ENCODE data around the gene GPATCH8. TPM values are rescaled to one million over a fixed set of nuclear protein-coding genes. Genes with fewer than 3 reads are reported as not detected.
A peak's percentile ranks its signal among the peaks of the same experiment; 100 is the strongest.

GPATCH8 gene
- polyA plus RNA-seq, 1 donor (not counting 4 experiments of a cell fraction or from before 2014, with no cell fraction given): 15.1 TPM

DNA sequence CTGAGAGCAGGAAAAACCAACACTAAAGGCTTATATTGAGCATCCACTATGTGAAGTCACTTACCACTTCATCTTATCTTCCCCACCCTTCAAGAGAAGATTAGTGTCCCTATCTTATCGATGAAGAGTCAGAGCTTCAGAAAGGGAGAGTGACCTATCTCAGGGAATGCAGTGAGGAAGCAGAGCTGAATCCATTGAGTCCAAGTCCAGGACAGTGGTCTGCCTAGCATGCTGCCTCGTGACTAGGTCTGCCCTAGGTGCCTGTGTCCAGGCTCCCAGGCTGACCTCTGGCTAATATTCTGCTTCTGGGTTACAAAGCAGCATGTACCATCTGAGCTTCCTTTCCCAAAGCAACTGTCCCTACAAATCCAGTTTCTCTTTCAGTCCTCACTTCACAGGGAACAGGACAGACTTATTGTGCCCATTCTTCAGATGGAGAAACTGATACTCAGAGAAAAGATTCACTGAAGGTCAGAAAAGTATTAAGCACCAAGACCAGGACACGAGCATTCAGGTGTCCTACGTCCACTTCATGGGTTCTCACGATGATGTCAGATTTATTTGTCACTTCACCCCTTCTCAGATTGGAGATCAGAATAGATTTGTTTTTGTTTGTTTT lies 40.8 kb upstream of the GPATCH8 start:
- peaks cover 50% of the 10 kb centered on the region for H3K4me1 ChIP-seq (ENCODE audit: control insufficient read depth, extremely low read depth, insufficient read depth, low read length)
- no peak overlapping the region for H3K9ac ChIP-seq (ENCODE audit: control insufficient read depth, extremely low read depth, insufficient read depth, low read length)

DNA sequence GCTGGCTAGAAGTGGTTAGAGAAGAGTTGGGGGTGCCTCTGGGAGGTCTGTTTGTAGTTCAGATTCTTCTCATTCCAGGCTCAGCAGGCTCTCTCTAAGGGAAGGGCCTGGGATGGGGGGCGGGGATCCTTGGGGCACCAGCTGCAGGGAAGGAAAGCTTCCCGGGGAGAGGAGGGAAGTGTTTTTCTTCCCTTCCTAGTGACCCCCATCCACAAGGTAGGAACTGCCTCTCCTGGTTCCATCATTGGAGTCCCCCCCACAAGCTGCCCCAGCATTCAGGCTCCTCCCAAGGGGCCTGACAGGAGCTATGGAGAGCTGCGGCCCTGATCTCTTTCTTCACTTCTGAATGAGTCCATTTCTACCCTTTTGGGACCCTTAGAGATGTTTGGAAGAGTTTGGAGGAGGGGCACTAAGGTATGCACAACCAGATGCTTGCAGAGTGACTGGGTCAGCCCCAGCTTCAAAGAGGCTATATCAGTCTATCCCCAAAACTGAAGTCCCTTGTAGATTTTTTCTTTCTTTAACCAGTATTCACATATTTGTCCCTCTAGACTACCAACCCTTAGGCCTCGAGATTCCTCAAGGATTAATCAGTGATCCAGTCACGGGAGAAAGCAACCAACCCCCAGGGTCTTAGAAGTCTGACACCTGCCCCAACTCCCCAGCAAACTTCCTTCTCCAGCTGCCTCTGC lies 40.2 kb upstream of the GPATCH8 start:
- TF ChIP-seq, protein P1, sequence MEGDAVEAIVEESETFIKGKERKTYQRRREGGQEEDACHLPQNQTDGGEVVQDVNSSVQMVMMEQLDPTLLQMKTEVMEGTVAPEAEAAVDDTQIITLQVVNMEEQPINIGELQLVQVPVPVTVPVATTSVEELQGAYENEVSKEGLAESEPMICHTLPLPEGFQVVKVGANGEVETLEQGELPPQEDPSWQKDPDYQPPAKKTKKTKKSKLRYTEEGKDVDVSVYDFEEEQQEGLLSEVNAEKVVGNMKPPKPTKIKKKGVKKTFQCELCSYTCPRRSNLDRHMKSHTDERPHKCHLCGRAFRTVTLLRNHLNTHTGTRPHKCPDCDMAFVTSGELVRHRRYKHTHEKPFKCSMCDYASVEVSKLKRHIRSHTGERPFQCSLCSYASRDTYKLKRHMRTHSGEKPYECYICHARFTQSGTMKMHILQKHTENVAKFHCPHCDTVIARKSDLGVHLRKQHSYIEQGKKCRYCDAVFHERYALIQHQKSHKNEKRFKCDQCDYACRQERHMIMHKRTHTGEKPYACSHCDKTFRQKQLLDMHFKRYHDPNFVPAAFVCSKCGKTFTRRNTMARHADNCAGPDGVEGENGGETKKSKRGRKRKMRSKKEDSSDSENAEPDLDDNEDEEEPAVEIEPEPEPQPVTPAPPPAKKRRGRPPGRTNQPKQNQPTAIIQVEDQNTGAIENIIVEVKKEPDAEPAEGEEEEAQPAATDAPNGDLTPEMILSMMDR (optimal IDR thresholded peaks at IDR 0.05 in 1 of 3, IDR thresholded peaks at IDR 0.05 in 1 of 3, conservative IDR thresholded peaks at IDR 0.05 in 1 of 3; ENCODE audit: extremely low read depth in 1 of 3, insufficient read depth in 2 of 3, low read length in 3 of 3): no peak
- no peak for TF ChIP-seq EZH2 (IDR thresholded peaks at IDR 0.05; ENCODE audit: low read length)
- DNase-seq (ENCODE audit: low read depth, low spot score) (peak; percentile 66), FAIRE-seq (no peak)
- peak overlapping the region; percentile 61 for H3K27ac ChIP-seq (ENCODE audit: control insufficient read depth, insufficient read depth, low read length)
- peaks cover 50% of the 10 kb centered on the region for H3K4me1 ChIP-seq (ENCODE audit: control insufficient read depth, extremely low read depth, insufficient read depth, low read length)
- H3K4me3 ChIP-seq (ENCODE audit: control insufficient read depth in 2 of 3, extremely low read depth in 1 of 3, insufficient read depth in 2 of 3, low read depth in 1 of 3, low read length in 3 of 3): peak overlapping the region in 1 of 3 experiments; percentile 41
- H3K27me3 ChIP-seq (ENCODE audit: control insufficient read depth, extremely low read depth, insufficient read depth, low read length): no peaks in the 10 kb centered on the region
- H3K9me1 ChIP-seq (ENCODE audit: control insufficient read depth, extremely low read depth, insufficient read depth, low read length): no peaks in the 10 kb centered on the region
- H3K36me3 ChIP-seq (ENCODE audit: control insufficient read depth in 2 of 2, extremely low read depth in 1 of 2, insufficient read depth in 2 of 2, low read length in 2 of 2): no peaks in the 10 kb centered on the region
- peak overlapping the region; percentile 69 for H2AFZ ChIP-seq (ENCODE audit: control insufficient read depth, low read length)
- H3K9ac ChIP-seq (ENCODE audit: control insufficient read depth, extremely low read depth, insufficient read depth, low read length): peak overlapping the region; percentile 48
- dilution Hi-C loops (cut with MboI; ENCODE audit: extremely low pct_ligation_motif_present, low sequenced_read_pairs): loop anchor here (5.0 kb wide), 1 partner anchor 49 kb away; no protein-coding TSS in a partner anchor
- H3K9me3 ChIP-seq (ENCODE audit: control insufficient read depth, low read depth, low read length): no peaks in the 10 kb centered on the region
- H3K79me2 ChIP-seq (ENCODE audit: control insufficient read depth, insufficient read depth, low read length): no peaks in the 10 kb centered on the region
- no peaks in the 10 kb centered on the region for H4K20me1 ChIP-seq (ENCODE audit: control insufficient read depth, extremely low read depth, insufficient read depth, low read length)
- H3K4me2 ChIP-seq (ENCODE audit: control insufficient read depth, extremely low read depth, insufficient read depth, low read depth, low read length): peak overlapping the region; percentile 82

More for the DNA sequence above, 40.8 kb upstream of the GPATCH8 start:
- dilution Hi-C loops (cut with MboI; ENCODE audit: extremely low pct_ligation_motif_present, low sequenced_read_pairs): loop anchor here (5.0 kb wide), 1 partner anchor 48 kb away; no protein-coding TSS in a partner anchor
- FAIRE-seq: peak; percentile 94
- Histone ChIP-seq H3K4me2 (ENCODE audit: control insufficient read depth, extremely low read depth, insufficient read depth, low read depth, low read length) (peak overlapping the region; percentile 82), H3K27ac (ENCODE audit: control insufficient read depth, insufficient read depth, low read length) (peak overlapping the region; percentile 51), H2AFZ (ENCODE audit: control insufficient read depth, low read length) (no peak overlapping the region), H4K20me1 (ENCODE audit: control insufficient read depth, extremely low read depth, insufficient read depth, low read length) (no peaks in the 10 kb centered on the region), H3K4me3 (ENCODE audit: control insufficient read depth in 2 of 3, extremely low read depth in 1 of 3, insufficient read depth in 2 of 3, low read depth in 1 of 3, low read length in 3 of 3) (no peak overlapping the region), H3K36me3 (ENCODE audit: control insufficient read depth in 2 of 2, extremely low read depth in 1 of 2, insufficient read depth in 2 of 2, low read length in 2 of 2) (no peaks in the 10 kb centered on the region), H3K27me3 (ENCODE audit: control insufficient read depth, extremely low read depth, insufficient read depth, low read length) (no peaks in the 10 kb centered on the region), H3K9me1 (ENCODE audit: control insufficient read depth, extremely low read depth, insufficient read depth, low read length) (no peaks in the 10 kb centered on the region), H3K9me3 (ENCODE audit: control insufficient read depth, low read depth, low read length) (no peaks in the 10 kb centered on the region), H3K79me2 (ENCODE audit: control insufficient read depth, insufficient read depth, low read length) (no peaks in the 10 kb centered on the region)
- DNase-seq (ENCODE audit: low read depth, low spot score): no peak
- TF ChIP-seq, protein P1 (optimal IDR thresholded peaks at IDR 0.05 in 1 of 3, IDR thresholded peaks at IDR 0.05 in 1 of 3, conservative IDR thresholded peaks at IDR 0.05 in 1 of 3; ENCODE audit: extremely low read depth in 1 of 3, insufficient read depth in 2 of 3, low read length in 3 of 3): no peak
- TF ChIP-seq EZH2 (IDR thresholded peaks at IDR 0.05; ENCODE audit: low read length): no peak

All from keratinocyte (primary cell).